GM12801 (cell line): ENCODE results near the gene TNK2.

Source experiments
- TF ChIP-seq, protein P1 (sequence below): IDR thresholded peaks from one replicate; pipeline ENCODE4 v1.5.1; 2011; ENCODE audit warnings: control low read depth; ENCODE audit not compliant: insufficient read length; ENCODE audit errors: extremely low read depth

The TNK2 gene

DNA sequence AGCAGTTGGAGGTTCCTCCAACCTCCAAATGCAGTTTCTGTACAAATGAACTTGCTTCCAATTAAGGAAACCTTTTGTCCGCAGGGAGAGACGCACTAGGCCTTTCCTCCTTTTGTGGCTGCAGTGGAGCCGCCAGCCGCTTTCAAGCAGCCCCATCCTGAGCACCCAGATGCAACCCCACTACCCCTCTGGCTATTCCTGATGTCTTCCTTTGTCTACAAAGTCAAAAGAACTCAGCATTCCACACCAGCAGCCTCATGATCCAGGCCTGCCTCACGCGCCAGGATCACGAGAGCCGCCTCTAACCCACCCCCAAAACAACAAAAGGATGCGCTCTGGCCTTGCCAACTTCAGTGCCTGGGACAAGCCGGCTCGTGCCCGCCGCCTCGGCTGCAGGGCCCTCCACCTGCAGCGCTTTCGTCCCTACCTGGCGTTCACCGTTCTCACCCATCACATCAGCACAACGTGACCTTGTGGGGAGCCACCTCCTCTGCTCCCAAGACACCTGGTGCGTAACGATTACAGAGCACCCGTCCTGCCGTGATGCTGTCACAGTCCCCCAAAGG lies 48.4 kb downstream of the TNK2 start:
- TF ChIP-seq, protein P1, sequence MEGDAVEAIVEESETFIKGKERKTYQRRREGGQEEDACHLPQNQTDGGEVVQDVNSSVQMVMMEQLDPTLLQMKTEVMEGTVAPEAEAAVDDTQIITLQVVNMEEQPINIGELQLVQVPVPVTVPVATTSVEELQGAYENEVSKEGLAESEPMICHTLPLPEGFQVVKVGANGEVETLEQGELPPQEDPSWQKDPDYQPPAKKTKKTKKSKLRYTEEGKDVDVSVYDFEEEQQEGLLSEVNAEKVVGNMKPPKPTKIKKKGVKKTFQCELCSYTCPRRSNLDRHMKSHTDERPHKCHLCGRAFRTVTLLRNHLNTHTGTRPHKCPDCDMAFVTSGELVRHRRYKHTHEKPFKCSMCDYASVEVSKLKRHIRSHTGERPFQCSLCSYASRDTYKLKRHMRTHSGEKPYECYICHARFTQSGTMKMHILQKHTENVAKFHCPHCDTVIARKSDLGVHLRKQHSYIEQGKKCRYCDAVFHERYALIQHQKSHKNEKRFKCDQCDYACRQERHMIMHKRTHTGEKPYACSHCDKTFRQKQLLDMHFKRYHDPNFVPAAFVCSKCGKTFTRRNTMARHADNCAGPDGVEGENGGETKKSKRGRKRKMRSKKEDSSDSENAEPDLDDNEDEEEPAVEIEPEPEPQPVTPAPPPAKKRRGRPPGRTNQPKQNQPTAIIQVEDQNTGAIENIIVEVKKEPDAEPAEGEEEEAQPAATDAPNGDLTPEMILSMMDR: no peak

- TF ChIP-seq, protein P1: no peak
Observed at GRCh38 chr3:195859061-195859845, 49.1 kb downstream of the TNK2 start.

DNA sequence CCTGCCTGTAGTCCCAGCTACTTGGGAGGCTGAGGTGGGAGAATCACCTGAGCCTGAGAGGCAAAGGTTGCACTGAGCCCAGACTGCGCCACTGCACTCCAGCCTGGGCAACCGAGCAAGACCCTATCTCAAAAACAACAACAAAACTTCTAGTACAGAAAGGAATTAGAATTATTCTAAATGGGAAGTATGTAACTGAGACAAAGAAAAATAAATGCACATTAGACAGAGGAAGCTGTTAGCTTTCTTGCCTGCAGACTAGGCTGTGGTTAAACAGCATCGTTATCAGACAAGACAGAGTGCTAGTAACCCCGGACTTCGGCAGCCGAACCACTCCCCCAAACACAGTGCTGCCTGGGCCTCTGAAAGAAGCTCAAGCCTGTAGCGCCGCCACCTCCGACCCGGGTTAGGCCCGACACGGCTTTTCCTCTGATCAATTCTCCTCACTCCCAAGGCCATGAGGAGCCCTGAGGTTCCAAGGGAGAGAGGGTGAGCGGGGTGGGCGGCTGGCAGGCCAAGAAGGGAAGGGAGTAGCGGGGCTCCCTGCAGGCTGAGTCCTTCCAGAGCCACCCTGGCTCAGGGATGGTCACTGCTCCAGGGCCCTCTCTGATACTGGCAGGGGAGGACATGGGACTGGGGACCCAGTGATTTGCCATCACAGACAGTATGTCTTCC lies 51.8 kb downstream of the TNK2 start:
- TF ChIP-seq, protein P1: no peak

GRCh38 chr3:195855471-195856409 lies 52.6 kb downstream of the TNK2 start:
- TF ChIP-seq, protein P1: no peak

DNA sequence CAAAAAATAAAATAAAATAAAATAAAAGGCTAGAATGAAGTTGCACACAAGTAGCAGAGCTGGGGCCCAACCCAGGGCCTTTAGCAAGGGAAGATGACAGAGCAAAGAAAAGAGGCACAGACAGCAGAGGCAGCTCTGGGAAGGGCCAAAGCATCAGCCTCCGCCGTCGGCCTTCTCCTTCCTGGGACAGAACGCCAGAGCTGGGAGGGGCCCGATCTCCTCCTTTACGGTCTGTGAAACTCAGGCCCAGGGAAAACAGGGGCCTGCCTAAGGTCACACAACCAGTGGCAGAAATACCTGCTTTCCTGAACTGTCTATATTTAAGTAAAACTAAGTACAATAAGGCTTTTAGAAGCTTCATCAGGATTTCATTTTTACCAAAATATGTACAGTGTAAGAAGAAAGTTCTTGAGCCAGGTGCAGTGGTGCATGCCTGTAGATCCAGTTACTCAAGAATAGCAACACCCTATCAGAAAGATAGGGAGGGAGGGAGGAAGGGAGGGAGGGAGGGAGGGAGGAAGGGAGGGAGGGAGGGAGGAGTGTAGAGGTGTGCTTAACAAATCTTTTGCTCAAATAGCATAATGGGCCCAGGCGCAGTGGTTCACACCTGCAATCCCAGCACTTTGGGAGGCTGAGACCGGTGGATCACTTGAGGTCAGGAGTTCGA lies 53.6 kb downstream of the TNK2 start:
- TF ChIP-seq, protein P1: no peak

GRCh38 chr3:195853996-195854395 lies 54.4 kb downstream of the TNK2 start:
- TF ChIP-seq, protein P1: no peak
